ENCODE results near the gene NPIPA5.
"Not testable (repeated sequence)": the region's sequence is repeated elsewhere in the genome, so short reads cannot be mapped to it uniquely, and the experiment has no call there.

Gene NPIPA5

DNA sequence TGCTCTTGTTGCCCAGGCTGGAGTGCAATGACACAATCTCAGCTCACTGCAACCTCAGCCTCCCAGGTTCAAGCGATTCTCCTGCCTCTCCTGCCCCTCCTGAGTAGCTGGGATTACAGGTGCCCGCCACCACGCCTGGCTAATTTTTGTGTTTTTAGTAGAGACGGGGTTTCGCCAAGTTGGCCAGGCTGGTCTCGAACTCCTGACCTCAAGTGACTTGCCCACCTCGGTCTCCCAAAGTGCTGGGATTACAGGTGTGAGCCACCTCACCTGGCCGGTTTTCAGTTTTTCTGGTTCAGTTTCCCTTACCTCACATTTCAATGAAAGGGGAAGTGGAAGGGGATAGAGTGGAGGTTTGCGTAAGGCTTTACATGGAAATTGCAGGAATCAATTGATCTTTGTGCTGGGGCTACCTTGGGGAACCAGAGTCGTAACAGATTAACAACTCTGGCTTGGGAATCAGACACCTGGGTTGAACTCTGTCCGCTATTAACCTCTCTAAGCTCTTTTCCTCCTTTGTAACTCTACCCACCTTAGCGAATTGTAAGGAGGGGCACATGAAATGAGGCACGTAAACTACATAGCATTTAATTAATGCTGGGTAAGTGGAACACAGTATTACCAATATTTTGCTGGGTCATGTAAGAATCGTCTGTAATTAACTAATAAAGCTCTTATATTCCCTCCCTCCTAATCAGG, 20.7 kb upstream of the NPIPA5 start:
- H3K4me3 ChIP-seq (ENCODE audit: low read length): no peak overlapping the region
- TF ChIP-seq, protein P1, sequence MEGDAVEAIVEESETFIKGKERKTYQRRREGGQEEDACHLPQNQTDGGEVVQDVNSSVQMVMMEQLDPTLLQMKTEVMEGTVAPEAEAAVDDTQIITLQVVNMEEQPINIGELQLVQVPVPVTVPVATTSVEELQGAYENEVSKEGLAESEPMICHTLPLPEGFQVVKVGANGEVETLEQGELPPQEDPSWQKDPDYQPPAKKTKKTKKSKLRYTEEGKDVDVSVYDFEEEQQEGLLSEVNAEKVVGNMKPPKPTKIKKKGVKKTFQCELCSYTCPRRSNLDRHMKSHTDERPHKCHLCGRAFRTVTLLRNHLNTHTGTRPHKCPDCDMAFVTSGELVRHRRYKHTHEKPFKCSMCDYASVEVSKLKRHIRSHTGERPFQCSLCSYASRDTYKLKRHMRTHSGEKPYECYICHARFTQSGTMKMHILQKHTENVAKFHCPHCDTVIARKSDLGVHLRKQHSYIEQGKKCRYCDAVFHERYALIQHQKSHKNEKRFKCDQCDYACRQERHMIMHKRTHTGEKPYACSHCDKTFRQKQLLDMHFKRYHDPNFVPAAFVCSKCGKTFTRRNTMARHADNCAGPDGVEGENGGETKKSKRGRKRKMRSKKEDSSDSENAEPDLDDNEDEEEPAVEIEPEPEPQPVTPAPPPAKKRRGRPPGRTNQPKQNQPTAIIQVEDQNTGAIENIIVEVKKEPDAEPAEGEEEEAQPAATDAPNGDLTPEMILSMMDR (IDR thresholded peaks at IDR 0.05; ENCODE audit: insufficient read depth, low read depth, low read length, missing control alignments): no peak
- DNase-seq (ENCODE audit: low read depth): no peak

DNA sequence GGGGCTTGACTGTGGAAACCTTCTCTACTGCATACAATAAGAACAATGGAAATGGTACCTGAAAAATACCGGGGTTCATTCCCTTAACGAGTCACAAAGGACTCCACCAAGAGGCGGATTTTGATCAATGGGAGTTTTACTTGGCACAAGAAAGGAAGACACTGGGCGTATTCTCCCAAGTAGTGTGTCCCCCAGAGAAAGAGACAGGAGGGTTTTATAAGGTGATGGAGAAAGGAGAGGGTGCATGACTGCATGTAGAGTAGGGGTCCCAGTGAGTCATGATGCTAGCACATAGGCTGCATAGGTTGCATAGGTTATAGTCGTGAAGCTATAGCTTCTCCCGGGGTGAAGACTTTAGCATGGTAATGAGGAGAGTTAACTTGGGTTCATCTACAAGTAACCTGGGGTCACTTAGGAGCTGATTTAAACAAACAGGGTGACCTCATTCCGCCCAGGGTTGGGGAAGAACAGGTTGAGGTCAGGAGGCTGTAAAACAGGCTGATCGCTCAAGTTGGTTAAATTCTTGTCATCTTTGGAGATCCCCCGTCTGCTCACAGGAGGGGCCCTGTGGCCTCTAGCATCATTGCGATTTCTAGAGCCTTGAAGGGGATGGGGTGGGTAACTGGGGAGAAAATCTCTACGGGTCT, 19.0 kb upstream of the NPIPA5 start:
- DNase-seq (ENCODE audit: low read depth): no peak
- TF ChIP-seq, protein P1 (IDR thresholded peaks at IDR 0.05; ENCODE audit: insufficient read depth, low read depth, low read length, missing control alignments): no peak
- no peak overlapping the region for H3K4me3 ChIP-seq (ENCODE audit: low read length)

DNA sequence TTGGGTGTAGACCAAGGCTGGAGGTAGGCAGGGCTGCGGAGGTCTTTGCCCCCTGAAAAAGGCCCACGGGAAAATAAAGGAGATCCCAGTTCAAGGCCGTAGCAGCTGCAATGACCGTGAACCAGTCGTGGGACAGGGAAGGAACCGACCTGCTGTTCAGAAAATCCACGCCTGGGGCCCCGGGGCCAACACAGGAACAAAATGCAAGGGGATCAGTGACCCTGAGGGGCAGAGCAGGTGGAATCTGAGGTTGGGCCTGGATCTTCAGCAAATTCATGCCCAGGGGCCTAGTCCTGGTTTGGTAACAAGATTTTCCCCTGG, 18.4 kb upstream of the NPIPA5 start:
- not testable (repeated sequence) for DNase-seq (ENCODE audit: low read depth)

DNA sequence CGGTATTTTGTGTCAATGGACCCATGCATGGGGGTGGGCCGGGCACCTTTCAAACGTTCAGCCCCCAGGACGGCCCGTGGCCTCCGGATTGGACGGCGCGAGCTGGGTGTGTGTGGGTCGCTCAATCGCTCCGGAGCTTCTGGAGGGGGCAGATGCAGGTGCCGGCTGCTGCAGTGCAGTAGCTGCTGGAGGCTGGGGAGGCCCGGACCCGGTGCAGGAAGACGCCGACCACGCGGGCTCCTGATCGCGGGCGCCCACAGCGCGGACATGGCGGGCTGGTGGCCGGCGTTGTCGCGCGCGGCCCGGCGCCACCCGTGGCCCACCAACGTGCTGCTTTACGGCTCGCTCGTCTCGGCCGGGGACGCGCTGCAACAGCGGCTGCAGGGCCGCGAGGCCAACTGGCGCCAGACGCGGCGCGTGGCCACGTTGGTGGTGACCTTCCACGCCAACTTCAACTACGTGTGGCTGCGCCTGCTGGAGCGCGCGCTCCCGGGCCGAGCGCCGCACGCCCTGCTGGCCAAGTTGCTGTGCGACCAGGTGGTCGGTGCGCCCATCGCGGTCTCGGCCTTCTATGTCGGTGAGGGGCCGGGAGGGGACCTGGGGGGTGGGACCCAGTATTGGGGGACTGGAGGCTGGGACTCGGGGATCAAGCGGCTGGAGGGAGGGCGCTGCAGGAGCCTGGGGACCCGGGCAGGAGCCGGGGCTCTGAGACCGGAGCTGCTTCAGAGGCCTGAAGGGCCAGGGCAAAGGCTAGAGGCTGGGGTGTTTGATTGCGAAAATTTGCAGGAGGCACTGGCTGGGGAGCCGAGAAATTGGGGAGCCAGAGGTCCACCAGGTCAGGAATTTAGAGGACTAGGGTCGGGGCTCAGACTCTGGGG, 17.8 kb upstream of the NPIPA5 start, which contains the start of gene MPV17L:
Gene MPV17L, plus strand, starts transcription at position 124 of the 878 bp plus-strand sequence. Its CDS starts 144 bp downstream, at position 268.
- DNase-seq (ENCODE audit: low read depth): not testable (repeated sequence)
- H3K4me3 ChIP-seq (ENCODE audit: low read length): peak within 1 kb of the TSS; percentile 28

More for the DNA sequence above, 18.4 kb upstream of the NPIPA5 start:
- not testable (repeated sequence) for H3K4me3 ChIP-seq (ENCODE audit: low read length)

DNA sequence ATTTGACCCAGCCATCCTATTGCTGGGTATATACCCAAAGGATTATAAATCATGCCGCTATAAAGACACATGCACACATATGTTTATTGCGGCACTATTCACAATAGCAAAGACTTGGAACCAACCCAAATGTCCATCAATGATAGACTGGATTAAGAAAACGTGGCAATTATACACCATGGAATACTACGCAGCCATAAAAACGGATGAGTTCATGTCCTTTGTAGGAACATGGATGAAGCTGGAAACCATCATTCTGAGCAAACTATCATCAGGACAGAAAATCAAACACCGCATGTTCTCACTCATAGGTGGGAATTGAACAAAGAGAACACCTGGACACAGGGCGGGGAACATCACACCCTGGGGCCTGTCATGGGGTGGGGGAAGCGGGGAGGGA, 14.9 kb upstream of the NPIPA5 start:
- not testable (repeated sequence) for H3K4me3 ChIP-seq (ENCODE audit: low read length); DNase-seq (ENCODE audit: low read depth)

DNA sequence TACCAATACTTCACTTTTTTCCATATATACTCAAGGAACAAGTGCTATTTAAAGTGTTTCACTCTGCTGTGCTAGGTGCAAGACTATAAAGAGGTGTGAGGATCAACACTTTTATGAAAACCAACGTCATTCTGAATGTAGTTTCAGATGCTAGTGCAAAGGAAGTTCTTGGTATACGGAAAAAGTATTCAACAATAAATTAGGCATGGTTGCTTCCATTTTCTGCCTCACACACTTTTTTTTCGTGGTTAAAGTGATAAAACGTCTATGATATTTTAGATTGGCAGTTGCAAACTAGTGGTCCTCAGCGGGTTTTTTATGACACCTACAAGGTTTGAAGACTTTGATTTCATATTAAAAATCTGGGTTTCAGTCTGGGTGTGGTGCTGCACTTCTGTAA, 11.8 kb upstream of the NPIPA5 start:
- DNase-seq (ENCODE audit: low read depth); H3K4me3 ChIP-seq (ENCODE audit: low read length): not testable (repeated sequence)

DNA sequence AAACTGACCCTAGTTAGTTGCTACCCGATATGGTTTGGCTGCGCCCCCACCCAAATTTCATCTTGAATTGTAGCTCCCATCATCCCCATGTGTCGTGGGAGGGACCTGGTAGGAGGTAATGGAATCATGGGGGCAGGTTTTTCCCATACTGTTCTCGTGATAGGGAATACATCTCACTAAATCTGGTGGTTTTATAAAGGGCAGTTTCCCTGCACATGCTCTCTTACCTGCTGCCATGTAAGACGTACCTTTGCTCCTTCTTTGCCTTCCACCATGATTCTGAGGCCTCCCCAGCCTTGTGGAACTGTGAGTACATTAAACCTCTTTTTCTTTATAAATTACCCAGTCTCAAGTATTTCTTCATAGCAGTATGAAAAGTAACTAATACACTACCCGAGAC, 10.0 kb upstream of the NPIPA5 start:
- H3K4me3 ChIP-seq (ENCODE audit: low read length); DNase-seq (ENCODE audit: low read depth): not testable (repeated sequence)

DNA sequence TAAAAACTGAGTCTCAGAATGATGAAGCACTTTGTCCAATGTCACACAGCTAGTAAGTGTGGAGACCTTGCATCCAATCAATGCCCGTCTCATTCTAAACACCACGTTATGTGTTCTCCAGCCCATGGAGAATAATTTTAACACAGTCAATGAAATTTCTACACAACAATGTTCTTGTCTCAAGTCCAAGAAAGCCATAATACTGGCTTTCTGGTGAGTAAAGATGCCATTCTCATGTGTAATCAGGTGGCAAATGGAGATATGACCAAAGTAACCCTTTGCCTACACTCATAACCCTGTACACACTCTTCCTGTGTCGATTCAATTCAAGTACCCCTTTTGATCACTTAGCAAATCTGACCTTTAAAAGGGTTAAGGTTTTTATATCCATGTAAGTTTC, 4.7 kb upstream of the NPIPA5 start:
- not testable (repeated sequence) for H3K4me3 ChIP-seq (ENCODE audit: low read length)
- peak; percentile 43 for DNase-seq (ENCODE audit: low read depth)

DNA sequence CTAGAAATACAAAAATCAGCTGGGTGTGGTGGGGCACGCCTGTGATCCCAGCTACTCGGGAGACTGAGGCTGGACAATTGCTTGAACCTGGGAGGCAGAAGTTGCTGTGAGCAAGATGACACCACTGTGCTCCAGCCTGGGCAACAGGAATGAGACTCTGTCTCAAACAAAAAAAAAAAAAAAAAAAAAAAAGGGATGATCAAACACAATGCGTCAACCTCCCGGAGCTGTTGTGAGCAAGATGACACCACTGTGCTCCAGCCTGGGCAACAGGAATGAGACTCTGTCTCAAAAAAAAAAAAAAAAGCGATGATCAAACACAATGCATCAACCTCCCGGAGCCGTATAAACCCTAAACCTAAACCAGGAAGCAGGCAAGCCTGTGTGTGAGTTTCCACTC, 20.6 kb downstream of the NPIPA5 start:
- not testable (repeated sequence) for DNase-seq (ENCODE audit: low read depth); H3K4me3 ChIP-seq (ENCODE audit: low read length)

DNA sequence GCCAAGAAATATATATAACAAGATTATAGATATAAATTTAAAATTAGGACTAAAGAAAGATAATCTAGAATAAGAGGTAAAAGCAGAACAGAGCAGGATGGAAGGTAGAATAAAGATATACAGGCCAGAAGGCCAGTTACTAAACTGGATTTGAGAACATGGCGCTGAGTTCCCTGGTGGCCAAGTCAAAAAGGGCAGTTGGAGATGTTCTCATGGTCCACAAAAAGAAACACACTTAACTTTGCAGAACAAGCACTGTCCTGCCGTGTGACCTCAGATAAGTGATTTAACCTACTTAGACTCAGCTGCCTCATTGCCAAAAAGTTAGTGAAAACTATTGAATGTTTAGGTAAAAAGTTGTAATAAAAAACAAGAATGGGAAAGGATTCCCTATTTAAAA, 23.2 kb downstream of the NPIPA5 start:
- not testable (repeated sequence) for H3K4me3 ChIP-seq (ENCODE audit: low read length); DNase-seq (ENCODE audit: low read depth)

DNA sequence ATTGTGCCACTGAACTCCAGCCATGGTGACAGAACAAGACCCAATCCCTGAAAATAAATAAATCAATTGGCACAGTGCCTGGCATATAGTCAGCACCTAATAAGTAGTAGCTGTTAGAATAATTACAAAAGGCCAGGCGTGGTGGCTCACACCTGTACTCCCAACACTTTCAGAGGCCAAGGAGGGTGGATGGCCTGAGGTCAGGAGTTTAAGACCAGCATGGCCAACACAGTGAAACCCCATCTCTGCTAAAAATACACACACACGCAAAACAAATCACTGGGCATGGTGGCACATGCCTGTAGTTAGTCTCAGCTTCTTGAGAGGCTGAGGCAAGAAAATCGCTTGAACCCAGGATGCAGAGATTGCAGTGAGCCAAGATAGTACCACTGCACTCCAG, 25.2 kb downstream of the NPIPA5 start:
- H3K4me3 ChIP-seq (ENCODE audit: low read length); DNase-seq (ENCODE audit: low read depth): not testable (repeated sequence)

DNA sequence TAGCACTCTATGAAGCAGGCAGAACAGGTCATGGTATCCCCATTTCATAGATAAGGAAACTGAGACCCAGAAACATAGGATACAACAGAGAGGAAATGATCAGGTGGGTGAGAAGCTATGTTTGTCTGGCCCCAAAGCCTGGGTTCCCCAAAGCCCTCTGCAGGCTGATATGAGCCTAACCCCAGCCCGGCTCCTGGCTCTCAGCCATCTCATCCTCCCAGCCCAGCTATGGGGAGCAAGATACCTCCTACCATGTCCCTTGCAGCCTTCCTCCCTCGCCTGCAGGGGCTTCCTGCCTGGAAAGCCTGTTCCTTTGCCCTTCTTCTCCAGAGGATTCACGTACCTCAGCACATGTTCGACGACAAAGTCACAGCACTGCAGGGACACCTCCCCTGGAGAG, 26.3 kb downstream of the NPIPA5 start:
- DNase-seq (ENCODE audit: low read depth); H3K4me3 ChIP-seq (ENCODE audit: low read length): not testable (repeated sequence)

DNA sequence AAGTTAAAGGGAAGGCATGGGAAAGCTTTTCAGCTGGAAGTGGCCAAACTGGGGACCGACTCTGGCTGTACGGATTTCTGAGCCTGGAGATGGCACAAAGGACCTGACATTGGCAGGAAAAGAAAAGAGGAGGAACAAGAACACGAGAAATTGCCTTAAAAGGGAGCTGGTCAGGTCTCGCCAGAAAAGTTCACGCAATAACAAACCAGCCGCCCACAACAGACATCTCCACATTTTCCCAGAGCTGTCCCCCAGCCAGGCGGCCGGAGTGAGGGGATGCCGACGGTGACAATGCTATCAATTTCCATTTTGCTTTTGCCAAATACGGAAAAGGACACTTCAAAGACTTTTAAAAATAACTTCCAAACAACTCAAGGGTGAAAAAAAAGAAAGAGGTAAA, 26.8 kb downstream of the NPIPA5 start:
- DNase-seq (ENCODE audit: low read depth): not testable (repeated sequence)

DNA sequence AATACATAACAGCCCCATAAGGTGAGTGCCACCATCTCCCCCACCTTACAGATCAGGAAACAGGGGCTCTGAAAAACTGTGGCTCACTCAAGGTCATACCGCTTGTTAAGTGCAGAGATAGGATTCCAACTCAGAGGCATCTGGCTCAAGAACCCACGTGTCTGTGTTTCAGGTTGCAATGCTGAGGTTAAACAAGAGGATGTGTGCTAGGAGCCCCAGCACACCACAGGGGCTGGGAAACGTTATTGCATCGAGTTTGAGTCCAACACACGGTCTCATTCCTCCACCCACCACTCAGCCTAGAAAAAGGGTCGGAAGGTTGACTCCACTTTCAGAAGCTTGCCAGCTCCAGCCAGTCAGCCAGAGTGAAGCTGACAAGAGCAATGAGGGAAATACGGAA, 29.4 kb downstream of the NPIPA5 start:
- DNase-seq (ENCODE audit: low read depth); H3K4me3 ChIP-seq (ENCODE audit: low read length): not testable (repeated sequence)

More for the DNA sequence above, 26.8 kb downstream of the NPIPA5 start:
- H3K4me3 ChIP-seq (ENCODE audit: low read length): not testable (repeated sequence)

DNA sequence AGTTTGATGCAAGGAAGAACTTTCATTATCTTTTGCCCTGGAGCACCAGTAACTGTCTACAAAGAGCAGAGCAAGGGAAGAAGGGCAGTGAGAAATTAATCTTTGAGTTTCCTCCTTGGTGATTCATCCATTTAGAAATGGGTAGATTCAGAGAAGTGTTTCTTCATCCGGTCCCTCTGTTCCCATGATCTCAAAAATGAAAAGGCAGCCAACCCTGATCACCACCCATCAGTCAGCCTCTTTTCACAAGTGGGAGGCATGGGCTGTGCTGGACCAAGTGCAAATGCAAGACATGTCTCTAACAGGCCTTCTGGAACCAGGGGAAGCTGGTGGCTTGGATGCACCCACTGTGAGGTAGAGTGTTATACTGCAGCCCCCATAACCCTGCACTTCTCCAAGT, 35.8 kb downstream of the NPIPA5 start:
- not testable (repeated sequence) for H3K4me3 ChIP-seq (ENCODE audit: low read length); DNase-seq (ENCODE audit: low read depth)

DNA sequence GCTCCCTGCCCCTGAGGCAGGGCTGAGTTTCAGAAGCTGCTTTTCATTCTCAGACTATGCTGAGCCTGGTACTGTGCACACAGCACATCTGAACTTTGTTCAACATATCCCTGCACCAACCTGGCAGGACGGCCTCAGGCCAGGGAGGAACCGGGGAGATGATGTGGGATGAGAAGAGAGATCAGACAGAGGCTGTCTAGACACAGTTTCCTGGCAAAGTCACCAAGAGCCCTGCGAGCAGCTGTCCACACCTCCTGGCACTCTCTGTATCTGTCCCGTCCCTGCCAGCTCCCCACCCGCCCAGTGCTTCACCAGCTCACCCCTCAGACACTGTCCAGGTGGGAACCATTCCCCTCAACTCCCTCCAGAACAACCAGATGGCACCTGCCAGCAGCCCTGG, 39.1 kb downstream of the NPIPA5 start:
- not testable (repeated sequence) for H3K4me3 ChIP-seq (ENCODE audit: low read length); DNase-seq (ENCODE audit: low read depth)
